PFSK-1 (cell line): ENCODE results near the gene AKAP6.

Experiments
- FOXP2 ChIP-seq: optimal IDR thresholded peaks from 2 replicates; pipeline ENCODE3; 2011; ENCODE audit warnings: borderline replicate concordance, control low read depth, inconsistent platforms; ENCODE audit not compliant: insufficient read depth; ENCODE audit errors: extremely low read length, extremely low read depth
- POLR2AphosphoS5 ChIP-seq: IDR thresholded peaks from 2 replicates; pipeline ENCODE4 v1.6.1; 2012; ENCODE audit warnings: low read depth, mild to moderate bottlenecking, control low read depth, low read length, moderate library complexity
- REST ChIP-seq, 2 experiments: IDR thresholded peaks; 2 replicates each; pipeline versions ENCODE4 v1.6.1 to v1.8.0; 2011 to 2012; ENCODE audit warnings: low read depth in 2 of 2, low read length in 2 of 2, control low read depth in 1 of 2, inconsistent platforms in 1 of 2, mild to moderate bottlenecking in 1 of 2, moderate library complexity in 1 of 2; ENCODE audit not compliant: insufficient read depth in 1 of 2

DNA sequence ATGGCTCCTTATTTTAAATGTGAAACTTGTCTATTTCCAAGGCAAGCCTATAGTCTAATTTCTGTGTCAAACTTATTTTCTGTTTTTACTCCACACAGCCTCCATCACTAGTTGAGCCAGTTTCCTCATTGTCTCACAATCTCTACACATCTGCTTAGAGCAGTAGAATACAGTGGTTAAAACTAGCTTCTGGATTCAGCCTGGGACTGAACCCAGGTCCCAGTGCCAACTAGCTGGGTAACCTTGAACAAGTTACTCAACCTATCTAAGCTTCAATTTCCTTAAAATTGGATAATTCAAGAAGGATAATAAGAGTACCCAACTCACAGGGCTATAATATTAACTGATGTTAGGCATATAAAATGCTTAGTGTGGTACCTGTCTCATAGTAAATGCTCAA, 304.8 kb downstream of the AKAP6 start:
- TF ChIP-seq POLR2AphosphoS5 (no peak), REST (IDR thresholded peaks at IDR 0.05; ENCODE audit: insufficient read depth in 1 of 2, low read depth in 2 of 2, low read length in 2 of 2) (no peak), FOXP2 (no peak)
